Retinal pigment epithelial cell (primary cell): ENCODE data around the gene GPR15LG.
"Not testable (repeated sequence)": the region's sequence is repeated elsewhere in the genome, so short reads cannot be mapped to it uniquely, and the experiment has no call there.

Experiments
- DNase-seq: peaks from one replicate; pipeline ENCODE4 v3.0.0-alpha.2; 2010; ENCODE audit warnings: low read depth
- H3K4me3 ChIP-seq: 2 replicates; pipeline ENCODE4 v1.5.1; 2011; ENCODE audit warnings: mild to moderate bottlenecking, low read length, control low read depth, moderate library complexity
- TF ChIP-seq, protein P1 (sequence below): conservative IDR thresholded peaks from 2 replicates; pipeline ENCODE4 v1.5.1; 2011; ENCODE audit warnings: low read depth, low read length, control low read depth, inconsistent platforms

Gene GPR15LG

DNA sequence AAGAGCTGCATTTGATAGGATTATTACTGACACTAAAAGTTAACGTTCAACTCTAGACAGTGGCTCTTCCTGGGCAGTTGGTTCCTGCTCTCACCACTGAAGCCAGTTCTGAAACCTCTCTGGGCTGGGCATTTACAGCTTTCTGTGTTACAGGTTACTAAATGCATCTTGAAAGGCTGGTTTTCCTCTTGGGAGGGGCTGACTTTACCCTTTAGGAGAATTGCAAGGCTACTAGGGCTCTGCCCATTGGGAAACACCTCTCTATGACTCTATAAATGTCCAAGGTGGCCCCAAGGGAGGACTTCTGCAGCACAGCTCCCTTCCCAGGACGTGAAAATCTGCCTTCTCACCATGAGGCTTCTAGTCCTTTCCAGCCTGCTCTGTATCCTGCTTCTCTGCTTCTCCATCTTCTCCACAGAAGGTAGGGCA is at the start of gene GPR15LG:
GPR15LG (plus strand) TSS at position 301 of the 429 bp plus-strand sequence; CDS start at position 352, 51 bp downstream.
- H3K4me3 ChIP-seq = no peak within 1 kb of the TSS
- DNase-seq = no peak
- TF ChIP-seq, protein P1, sequence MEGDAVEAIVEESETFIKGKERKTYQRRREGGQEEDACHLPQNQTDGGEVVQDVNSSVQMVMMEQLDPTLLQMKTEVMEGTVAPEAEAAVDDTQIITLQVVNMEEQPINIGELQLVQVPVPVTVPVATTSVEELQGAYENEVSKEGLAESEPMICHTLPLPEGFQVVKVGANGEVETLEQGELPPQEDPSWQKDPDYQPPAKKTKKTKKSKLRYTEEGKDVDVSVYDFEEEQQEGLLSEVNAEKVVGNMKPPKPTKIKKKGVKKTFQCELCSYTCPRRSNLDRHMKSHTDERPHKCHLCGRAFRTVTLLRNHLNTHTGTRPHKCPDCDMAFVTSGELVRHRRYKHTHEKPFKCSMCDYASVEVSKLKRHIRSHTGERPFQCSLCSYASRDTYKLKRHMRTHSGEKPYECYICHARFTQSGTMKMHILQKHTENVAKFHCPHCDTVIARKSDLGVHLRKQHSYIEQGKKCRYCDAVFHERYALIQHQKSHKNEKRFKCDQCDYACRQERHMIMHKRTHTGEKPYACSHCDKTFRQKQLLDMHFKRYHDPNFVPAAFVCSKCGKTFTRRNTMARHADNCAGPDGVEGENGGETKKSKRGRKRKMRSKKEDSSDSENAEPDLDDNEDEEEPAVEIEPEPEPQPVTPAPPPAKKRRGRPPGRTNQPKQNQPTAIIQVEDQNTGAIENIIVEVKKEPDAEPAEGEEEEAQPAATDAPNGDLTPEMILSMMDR = no peak

DNA sequence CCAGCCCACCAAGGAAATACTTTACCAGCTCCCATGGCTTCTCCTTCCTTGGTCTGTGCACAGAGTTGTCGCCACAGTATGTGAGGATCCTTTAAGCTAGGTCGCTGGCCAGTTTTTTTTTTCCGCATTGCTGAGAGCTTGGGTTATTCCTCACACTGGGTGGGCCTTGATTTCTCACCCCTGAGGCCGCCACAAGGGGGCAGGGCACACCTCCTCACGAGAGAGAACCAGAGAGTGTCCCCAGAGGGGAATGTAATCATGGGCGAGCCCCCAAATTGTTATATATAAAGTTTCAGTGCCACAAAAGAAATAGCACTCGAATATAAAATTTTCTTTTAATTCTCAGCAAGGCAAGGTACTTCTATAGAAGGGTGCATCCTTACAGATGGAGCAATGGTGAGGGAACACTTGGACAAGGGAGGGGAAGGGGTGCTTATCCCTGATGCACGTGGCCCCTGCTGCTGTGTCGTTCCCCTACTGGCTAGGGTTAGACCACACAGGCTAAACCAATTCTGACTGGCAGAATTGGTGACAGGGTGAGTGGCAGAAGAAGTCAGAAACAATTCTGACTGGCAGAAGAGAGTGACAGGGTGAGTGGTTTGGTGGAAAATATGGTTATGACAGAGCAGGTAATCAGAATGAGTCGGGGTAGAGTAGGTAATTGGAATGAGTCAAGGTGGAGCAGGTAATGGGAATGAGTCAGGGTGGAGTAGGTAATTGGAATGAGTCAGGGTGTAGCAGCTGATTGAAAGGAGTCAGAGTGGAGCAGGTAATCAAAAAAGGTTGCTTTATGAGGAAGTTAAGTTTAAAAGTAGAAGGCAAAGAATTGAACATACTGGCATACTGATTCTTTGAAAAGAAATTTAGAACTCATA is 47.5 kb upstream of the GPR15LG start:
- not testable (repeated sequence) for H3K4me3 ChIP-seq, DNase-seq

DNA sequence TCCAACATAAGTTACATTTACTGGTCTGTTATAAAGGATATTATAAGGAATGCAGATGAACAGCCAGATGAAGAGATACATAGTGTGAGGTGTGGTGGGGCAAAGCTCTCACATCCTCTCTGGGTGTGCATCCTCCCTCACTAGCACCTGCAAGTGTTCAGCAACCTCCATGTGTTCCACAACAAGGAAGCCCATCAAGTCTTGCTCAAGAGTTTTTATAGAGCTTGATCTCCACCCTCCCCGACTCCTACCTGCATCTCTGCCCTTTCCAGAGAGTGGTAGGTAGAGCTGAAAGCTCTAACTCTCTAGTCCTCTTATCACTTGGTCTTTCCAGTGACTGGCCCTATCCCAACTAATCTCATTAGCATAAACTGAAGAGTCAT is 46.8 kb upstream of the GPR15LG start:
- TF ChIP-seq, protein P1 = no peak
- no peak for DNase-seq
- no peak overlapping the region for H3K4me3 ChIP-seq

DNA sequence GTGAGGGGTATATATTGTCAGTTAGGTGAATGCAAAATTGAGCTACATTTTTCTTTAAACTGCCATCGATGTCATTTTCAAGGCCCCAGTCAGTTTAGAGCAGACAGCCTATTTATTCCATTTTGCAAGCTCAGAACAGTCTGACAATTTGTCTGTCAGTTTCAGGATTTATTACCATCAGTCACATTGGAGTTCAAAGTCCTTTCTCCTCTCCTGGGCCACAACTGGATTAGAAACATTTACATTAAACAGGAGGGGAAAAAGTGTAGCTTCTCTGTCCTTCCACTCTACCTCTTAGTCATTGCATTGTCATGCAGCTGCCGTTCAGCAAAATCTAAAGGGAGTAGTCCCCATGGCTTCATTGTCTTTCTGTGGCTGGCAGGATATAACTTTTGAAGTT is 37.8 kb upstream of the GPR15LG start:
- no peak for DNase-seq
- TF ChIP-seq, protein P1 = no peak
- no peak overlapping the region for H3K4me3 ChIP-seq

DNA sequence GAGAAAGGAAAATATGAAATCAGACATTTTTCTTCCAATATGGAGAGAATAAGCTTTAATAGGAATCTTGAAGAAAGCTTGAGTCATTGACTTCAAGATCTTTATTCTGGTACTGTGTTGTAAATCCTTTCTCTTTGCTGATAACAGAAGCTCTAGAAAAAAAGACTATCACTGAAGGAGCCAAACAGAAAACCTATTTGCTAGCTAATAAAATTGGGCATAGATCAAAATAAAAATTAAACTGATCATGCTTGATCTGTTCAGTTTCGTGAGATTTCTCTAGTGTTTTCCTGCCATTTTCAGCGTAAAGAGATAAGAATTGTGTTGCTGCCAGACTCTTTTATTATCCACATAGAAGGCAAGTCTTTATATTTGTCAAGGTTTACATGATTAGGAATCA is 35.8 kb upstream of the GPR15LG start:
- no peak for DNase-seq
- H3K4me3 ChIP-seq = no peak overlapping the region
- TF ChIP-seq, protein P1 = no peak

DNA sequence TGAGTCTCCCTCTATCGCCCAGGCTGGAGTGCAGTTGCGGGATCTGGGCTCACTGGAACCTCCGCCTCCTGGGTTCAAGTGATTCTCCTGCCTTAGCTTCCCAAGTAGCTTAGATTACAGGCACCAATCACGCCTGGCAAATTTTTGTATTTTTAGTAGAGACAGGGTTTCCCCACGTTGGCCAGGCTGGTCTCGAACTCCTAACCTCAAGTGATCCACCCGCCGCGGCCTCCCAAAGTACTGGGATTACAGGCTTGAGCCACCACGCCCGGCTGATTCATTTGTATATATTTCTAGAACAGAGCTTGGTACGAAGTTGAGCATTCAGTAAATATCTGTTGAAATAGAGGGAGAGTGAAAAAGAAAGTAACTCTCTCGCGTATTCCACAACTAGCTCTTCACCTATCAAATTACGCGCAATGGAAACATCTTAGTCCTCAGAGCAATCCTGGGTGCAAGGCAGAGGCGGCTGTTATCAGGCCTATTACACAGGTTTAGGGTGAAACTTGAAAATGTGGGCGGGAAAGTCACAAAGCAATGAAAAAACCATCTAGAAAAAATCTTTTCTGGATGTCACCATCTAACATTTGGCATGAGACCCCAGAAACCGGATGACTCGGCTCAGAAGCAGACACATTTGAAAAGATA is 35.0 kb upstream of the GPR15LG start:
- DNase-seq = no peak
- H3K4me3 ChIP-seq = peak overlapping the region; percentile 61
- TF ChIP-seq, protein P1 = no peak

DNA sequence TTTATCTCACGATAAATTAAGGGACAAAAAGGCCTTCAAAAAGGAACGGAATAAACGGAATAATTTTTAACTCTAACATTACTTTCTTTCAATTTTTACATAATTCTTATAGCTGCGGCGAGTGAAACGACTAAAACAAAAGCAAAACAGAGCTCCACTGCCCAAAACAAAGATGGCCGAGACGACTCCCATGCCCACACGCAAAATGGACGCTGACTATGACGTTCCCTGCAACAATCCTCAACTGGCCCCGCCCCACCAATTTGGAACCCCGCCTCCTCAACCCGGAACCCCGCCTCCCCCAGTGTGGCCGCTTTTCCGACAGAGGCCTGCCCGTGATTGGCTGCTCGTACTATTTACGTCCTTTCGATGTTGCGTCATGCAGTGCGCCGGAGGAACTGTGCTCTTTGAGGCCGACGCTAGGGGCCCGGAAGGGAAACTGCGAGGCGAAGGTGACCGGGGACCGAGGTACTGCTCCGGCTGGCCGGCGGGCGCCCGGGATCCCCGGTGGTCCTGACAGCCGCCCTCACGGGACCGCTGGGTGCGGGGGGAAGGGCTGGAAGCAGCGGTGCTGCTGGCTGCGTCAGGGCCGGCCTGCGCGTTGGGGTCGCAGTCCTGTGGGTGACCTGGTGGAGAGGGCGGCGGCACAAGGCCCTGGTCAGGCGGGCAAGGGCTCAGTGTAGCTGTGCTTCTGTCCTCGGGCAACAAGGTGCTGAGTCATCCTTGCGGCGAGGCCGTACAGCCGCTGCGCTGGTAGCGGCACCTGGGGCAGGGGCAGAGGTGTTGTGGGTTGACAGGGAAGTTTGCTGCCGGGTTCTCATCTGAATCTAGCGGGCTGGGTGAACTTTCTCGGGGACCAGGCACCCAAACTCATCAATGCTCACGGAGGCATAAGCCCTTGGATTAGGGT is 34.2 kb upstream of the GPR15LG start, which contains the start of gene GHITM:
GHITM (plus strand) TSS at position 384 of the 910 bp plus-strand sequence. CDS start 1,992 bp downstream, outside the sequence.
- DNase-seq = peak; percentile 95
- TF ChIP-seq, protein P1 = peak; percentile 27
- H3K4me3 ChIP-seq = peak within 1 kb of the TSS; percentile 95
